GM13976 (cell line): Measurements from ENCODE around the gene SPOP.
A peak's percentile ranks its signal among the peaks of the same experiment; 100 is the strongest.
"Not testable (repeated sequence)": the region's sequence is repeated elsewhere in the genome, so short reads cannot be mapped to it uniquely, and the experiment has no call there.

Experiments used
- DNase-seq: peaks from one replicate; pipeline ENCODE4 v3.0.0; 2012; ENCODE audit warnings: low spot score
- in situ Hi-C: fragments of 300-500 bp; cut with MboI; formaldehyde crosslinking; loops from one replicate; pipeline ENCODE4 v1.12.0; 2022; ENCODE audit warnings: low sequenced_read_pairs, mixed read lengths, inconsistent platforms; ENCODE audit not compliant: unreplicated experiment
- TF ChIP-seq, protein P1 (sequence below): IDR thresholded peaks from 2 replicates; pipeline ENCODE4 v1.5.1; 2012; ENCODE audit warnings: borderline replicate concordance, mild to moderate bottlenecking; ENCODE audit not compliant: insufficient read depth; ENCODE audit errors: extremely low read depth, missing control alignments, control extremely low read depth

The SPOP gene

GRCh38 chr17:49659661-49660382 is 18.1 kb downstream of the SPOP start:
- peak; percentile 51 for DNase-seq
- in situ Hi-C loops, result no loop called here
- TF ChIP-seq, protein P1, sequence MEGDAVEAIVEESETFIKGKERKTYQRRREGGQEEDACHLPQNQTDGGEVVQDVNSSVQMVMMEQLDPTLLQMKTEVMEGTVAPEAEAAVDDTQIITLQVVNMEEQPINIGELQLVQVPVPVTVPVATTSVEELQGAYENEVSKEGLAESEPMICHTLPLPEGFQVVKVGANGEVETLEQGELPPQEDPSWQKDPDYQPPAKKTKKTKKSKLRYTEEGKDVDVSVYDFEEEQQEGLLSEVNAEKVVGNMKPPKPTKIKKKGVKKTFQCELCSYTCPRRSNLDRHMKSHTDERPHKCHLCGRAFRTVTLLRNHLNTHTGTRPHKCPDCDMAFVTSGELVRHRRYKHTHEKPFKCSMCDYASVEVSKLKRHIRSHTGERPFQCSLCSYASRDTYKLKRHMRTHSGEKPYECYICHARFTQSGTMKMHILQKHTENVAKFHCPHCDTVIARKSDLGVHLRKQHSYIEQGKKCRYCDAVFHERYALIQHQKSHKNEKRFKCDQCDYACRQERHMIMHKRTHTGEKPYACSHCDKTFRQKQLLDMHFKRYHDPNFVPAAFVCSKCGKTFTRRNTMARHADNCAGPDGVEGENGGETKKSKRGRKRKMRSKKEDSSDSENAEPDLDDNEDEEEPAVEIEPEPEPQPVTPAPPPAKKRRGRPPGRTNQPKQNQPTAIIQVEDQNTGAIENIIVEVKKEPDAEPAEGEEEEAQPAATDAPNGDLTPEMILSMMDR, result no peak

GRCh38 chr17:49656247-49656646 is 21.6 kb downstream of the SPOP start:
- DNase-seq, result no peak
- in situ Hi-C loops, result no loop called here
- TF ChIP-seq, protein P1, result no peak

DNA sequence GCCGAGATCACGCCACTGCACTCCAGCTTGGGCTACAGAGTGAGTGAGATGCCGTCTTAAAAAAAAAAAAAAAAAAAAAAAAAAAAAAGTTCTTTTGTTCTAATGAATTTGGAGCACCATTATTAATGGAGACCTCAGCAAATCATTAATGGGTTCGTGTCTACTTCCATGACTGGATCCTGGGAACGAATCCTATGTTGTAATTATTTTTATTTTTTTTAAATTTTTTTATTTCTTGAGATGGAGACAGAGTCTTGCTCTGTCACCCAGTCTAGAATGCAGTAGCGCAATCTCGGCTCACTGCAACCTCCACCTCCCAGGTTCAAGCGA is 30.7 kb downstream of the SPOP start:
- TF ChIP-seq, protein P1, result no peak
- DNase-seq, result no peak
- in situ Hi-C loops, result no loop called here

GRCh38 chr17:49646391-49647255 is 31.3 kb downstream of the SPOP start:
- DNase-seq, result peak; percentile 46
- TF ChIP-seq, protein P1, result no peak
- in situ Hi-C loops, result no loop called here

DNA sequence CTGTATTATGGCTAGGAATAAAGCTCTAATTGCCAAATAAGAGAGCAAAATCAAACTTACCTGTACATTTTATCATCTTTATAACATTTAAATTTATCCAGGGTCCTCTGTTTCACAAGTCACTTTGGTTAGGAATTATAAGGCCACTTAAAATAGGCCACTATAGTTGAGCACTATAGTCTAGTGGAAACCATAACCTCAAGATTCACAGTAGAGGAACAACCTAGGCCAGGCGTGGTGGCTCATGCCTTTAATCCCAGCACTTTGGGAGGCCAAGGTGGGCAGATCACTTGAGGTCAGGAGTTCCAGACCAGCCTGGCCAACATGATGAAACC is 31.9 kb downstream of the SPOP start:
- in situ Hi-C loops, DNase-seq: not testable (repeated sequence)

- TF ChIP-seq, protein P1, result no peak
- no peak for DNase-seq
- in situ Hi-C loops, result no loop called here
Measured at GRCh38 chr17:49645654-49646053, 32.2 kb downstream of the SPOP start.

DNA sequence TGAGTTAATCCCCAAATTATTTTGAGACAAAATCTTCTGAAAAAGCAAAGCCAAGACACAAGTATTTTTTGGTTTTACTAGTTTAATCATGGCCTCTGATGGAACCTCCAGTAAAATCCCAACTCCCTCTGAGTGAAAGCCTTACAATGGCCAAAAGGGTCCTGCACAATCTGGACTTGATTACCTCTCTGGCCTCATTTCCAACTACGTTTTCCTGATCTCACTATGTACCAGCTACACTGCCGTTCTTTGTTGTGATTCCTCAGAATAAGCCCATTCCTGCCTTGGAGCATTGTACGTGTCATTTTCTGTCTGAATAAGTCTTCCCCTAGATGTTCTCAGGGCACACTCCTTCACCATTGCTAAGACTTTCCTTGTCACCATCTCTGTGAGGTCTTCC is 37.3 kb downstream of the SPOP start:
- no peak for DNase-seq
- TF ChIP-seq, protein P1, result no peak
- in situ Hi-C loops, result no loop called here
